Progenitor cell of endocrine pancreas (in vitro differentiated cells): ENCODE measurements around the gene ATG101. TPM values are rescaled to one million over a fixed set of nuclear protein-coding genes. Genes with fewer than 3 reads are reported as not detected.
A peak's percentile ranks its signal among the peaks of the same experiment; 100 is the strongest.

Source experiments
- DNase-seq: peaks from one replicate; pipeline ENCODE4 v3.0.0; 2021; ENCODE audit warnings: low spot score; ENCODE audit not compliant: unreplicated experiment
- H3K27ac Mint-ChIP-seq: 2 replicates; pipeline ENCODE4 v1.8.0; 2021; ENCODE audit warnings: mild to moderate bottlenecking, moderate library complexity, mixed read lengths
- H3K27me3 Mint-ChIP-seq: 2 replicates; pipeline ENCODE4 v1.8.0; 2021; ENCODE audit warnings: mixed read lengths
- H3K36me3 Mint-ChIP-seq: 2 replicates; pipeline ENCODE4 v1.8.0; 2022; ENCODE audit warnings: mixed read lengths; ENCODE audit not compliant: insufficient read depth
- H3K4me1 Mint-ChIP-seq: 2 replicates; pipeline ENCODE4 v1.8.0; 2021; ENCODE audit warnings: low read depth, mixed read lengths
- H3K4me3 Mint-ChIP-seq: 2 replicates; pipeline ENCODE4 v1.8.0; 2021; ENCODE audit warnings: low read depth, mild to moderate bottlenecking, moderate library complexity, mixed read lengths
- H3K9me3 Mint-ChIP-seq: 2 replicates; pipeline ENCODE4 v1.8.0; 2021; ENCODE audit warnings: low read depth, mixed read lengths
- long read RNA-seq: library from polyadenylated mRNA; unstranded; transcript quantifications from one replicate; pipeline ENCODE4 v2.0.0, GENCODE V29; 2020
- total RNA-seq: library from RNA; stranded (reverse); gene quantifications from 2 replicates; pipeline ENCODE4 v1.2.1, GENCODE V29; 2021
- TF ChIP-seq, protein P1 (sequence below): fragments of 200-600 bp; sonication (generic); IDR thresholded peaks from one replicate; pipeline ENCODE4 v1.5.0; 2021; ENCODE audit warnings: antibody characterized with exemption, mild to moderate bottlenecking; ENCODE audit not compliant: unreplicated experiment

The ATG101 gene
- total RNA-seq, result 23.5 and 26.4 TPM in 2 replicates
- long read RNA-seq, transcript ATG101-207 (4 exons, 846 nt), result minor isoform, 6 of 59 reads
- long read RNA-seq, transcript ATG101-201 (4 exons, 1,439 nt), result major isoform, 47 of 59 reads
- long read RNA-seq, partial matches to known transcripts, result 4 of 59 reads
- long read RNA-seq, other reads (novel, unspliced or antisense), result 2 of 59 reads

DNA sequence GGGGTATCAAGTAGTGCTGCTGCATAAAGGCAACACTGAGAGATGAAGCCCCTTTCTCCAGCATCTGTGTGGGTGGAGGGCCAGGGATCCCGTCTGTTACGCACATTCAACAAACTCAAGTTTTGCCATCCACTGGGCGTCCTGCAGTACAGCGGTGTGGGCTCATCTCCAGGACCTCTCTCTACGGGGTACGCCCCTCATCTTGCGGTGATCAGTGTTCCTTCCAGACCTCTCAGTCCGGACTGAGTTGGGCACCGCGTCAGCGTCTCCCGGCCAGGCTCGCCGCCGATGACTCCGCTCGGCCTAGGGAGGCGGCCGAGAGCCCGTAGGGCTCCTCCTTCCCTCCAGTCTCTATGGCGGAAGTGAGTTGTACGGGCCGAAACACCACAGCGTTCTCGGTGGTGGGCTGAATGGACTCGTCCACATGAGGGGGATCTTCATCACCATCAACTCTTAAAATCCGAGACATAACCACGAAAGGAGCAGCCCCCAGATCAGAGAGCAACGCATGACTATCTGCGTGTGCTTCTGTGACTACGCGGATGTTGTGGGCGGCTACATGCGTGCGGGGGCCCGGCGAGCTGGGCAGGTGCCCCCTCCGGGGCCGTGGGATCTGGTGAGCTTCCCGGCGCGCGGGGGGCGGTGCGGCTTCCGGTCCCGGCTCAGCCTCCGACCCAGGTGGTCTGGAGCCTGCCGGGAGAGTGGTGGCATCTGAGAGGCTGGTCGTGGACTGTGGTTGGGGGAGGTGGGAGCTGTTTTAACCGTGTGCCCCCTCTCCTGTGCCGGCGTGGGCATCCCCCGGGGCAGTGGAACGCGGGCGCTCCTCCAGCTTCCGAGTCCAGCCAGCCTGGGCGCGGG, at the start of gene ATG101:
Gene ATG101, plus strand, starts transcription at position 652 of the 858 bp plus-strand sequence. CDS start 3,673 bp downstream, outside the sequence.
- H3K27me3 Mint-ChIP-seq, result peaks cover 20% of the 10 kb centered on the region
- peaks cover 16% of the 10 kb centered on the region for H3K4me1 Mint-ChIP-seq
- H3K36me3 Mint-ChIP-seq, result peaks cover 11% of the 10 kb centered on the region
- no peaks in the 10 kb centered on the region for H3K9me3 Mint-ChIP-seq
- peak; percentile 73 for DNase-seq
- peak within 1 kb of the TSS; percentile 100 for H3K27ac Mint-ChIP-seq
- peak within 1 kb of the TSS; percentile 95 for H3K4me3 Mint-ChIP-seq
- TF ChIP-seq, protein P1, sequence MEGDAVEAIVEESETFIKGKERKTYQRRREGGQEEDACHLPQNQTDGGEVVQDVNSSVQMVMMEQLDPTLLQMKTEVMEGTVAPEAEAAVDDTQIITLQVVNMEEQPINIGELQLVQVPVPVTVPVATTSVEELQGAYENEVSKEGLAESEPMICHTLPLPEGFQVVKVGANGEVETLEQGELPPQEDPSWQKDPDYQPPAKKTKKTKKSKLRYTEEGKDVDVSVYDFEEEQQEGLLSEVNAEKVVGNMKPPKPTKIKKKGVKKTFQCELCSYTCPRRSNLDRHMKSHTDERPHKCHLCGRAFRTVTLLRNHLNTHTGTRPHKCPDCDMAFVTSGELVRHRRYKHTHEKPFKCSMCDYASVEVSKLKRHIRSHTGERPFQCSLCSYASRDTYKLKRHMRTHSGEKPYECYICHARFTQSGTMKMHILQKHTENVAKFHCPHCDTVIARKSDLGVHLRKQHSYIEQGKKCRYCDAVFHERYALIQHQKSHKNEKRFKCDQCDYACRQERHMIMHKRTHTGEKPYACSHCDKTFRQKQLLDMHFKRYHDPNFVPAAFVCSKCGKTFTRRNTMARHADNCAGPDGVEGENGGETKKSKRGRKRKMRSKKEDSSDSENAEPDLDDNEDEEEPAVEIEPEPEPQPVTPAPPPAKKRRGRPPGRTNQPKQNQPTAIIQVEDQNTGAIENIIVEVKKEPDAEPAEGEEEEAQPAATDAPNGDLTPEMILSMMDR, result peak; percentile 73

GRCh38 chr12:52020539-52021336, 49.0 kb upstream of the ATG101 start:
- Mint-ChIP-seq H3K27ac (peak overlapping the region; percentile 8), H3K4me1 (peaks cover 33% of the 10 kb centered on the region), H3K4me3 (peak overlapping the region; percentile 44), H3K36me3 (no peaks in the 10 kb centered on the region), H3K9me3 (no peaks in the 10 kb centered on the region), H3K27me3 (peaks cover 32% of the 10 kb centered on the region)
- peak; percentile 64 for DNase-seq
- TF ChIP-seq, protein P1, result peak; percentile 91

GRCh38 chr12:52022841-52023181, 47.0 kb upstream of the ATG101 start:
- Mint-ChIP-seq H3K9me3 (no peaks in the 10 kb centered on the region), H3K27me3 (peaks cover 16% of the 10 kb centered on the region), H3K27ac (peak overlapping the region; percentile 24), H3K4me3 (peak overlapping the region; percentile 69), H3K4me1 (peaks cover 30% of the 10 kb centered on the region), H3K36me3 (no peaks in the 10 kb centered on the region)
- TF ChIP-seq, protein P1, result no peak
- no peak for DNase-seq

- DNase-seq, result peak; percentile 90
- H3K27me3 Mint-ChIP-seq, result peaks cover 16% of the 10 kb centered on the region
- no peak overlapping the region for H3K27ac Mint-ChIP-seq
- no peaks in the 10 kb centered on the region for H3K36me3 Mint-ChIP-seq
- peak overlapping the region; percentile 69 for H3K4me3 Mint-ChIP-seq
- peaks cover 30% of the 10 kb centered on the region for H3K4me1 Mint-ChIP-seq
- TF ChIP-seq, protein P1, result peak; percentile 93
- no peaks in the 10 kb centered on the region for H3K9me3 Mint-ChIP-seq
Observed at GRCh38 chr12:52023182-52023975, 46.4 kb upstream of the ATG101 start.
